Naive thymus-derived CD4-positive, alpha-beta T cell (primary cell): ENCODE data around the gene ZNF341. TPM values are rescaled to one million over a fixed set of nuclear protein-coding genes. Genes with fewer than 3 reads are reported as not detected.

Experiments
- ATAC-seq: fragments of 150-1000 bp; cut with Tn5 transposase; 2 replicates; pipeline ENCODE4 v1.10.0; 2021; ENCODE audit warnings: mild to moderate bottlenecking, moderate library complexity
- CTCF ChIA-PET: fragments of 350-600 bp; sonication (Branson Sonifier 250); formaldehyde crosslinking; loops from one replicate; lab custom pipeline; 2021; ENCODE audit warnings: antibody characterized with exemption; lab: Charles Lee
- POLR2A ChIA-PET: fragments of 350-600 bp; sonication (Branson Sonifier 250); formaldehyde crosslinking; loops from one replicate; lab custom pipeline; 2021; ENCODE audit warnings: antibody characterized with exemption, inconsistent platforms; lab: Charles Lee
- DNase-seq, 9 donors: peaks; one replicate each; pipeline versions ENCODE4 v3.0.0 to v3.0.0-alpha.2; 2020 to 2022; ENCODE audit warnings: mixed read lengths in 1 of 9
- H3K27ac ChIP-seq: one replicate; pipeline ENCODE4 v1.7.0; 2013; ENCODE audit warnings: mild to moderate bottlenecking, low read depth, low read length, moderate library complexity
- H3K27me3 ChIP-seq, 2 donors: one replicate each; pipeline ENCODE4 v1.7.0; 2013; ENCODE audit warnings: low read length in 2 of 2, mild to moderate bottlenecking in 2 of 2, moderate library complexity in 2 of 2; ENCODE audit not compliant: control insufficient read depth in 2 of 2, insufficient read depth in 2 of 2
- H3K36me3 ChIP-seq, 3 experiments: 1 replicate in 2 of 3; 2 replicates in 1 of 3; pipeline ENCODE4 v1.7.0; 2013; ENCODE audit warnings: low read length in 3 of 3, mild to moderate bottlenecking in 3 of 3, moderate library complexity in 1 of 3; ENCODE audit not compliant: insufficient read depth in 3 of 3, control insufficient read depth in 2 of 3
- H3K4me1 ChIP-seq, 2 donors: one replicate each; pipeline ENCODE4 v1.7.0; 2013; ENCODE audit warnings: low read length in 2 of 2, mild to moderate bottlenecking in 2 of 2, moderate library complexity in 1 of 2; ENCODE audit not compliant: control insufficient read depth in 2 of 2, insufficient read depth in 2 of 2
- H3K4me3 ChIP-seq: 2 replicates; pipeline ENCODE4 v1.7.0; 2013; ENCODE audit warnings: mild to moderate bottlenecking, low read length
- H3K9me3 ChIP-seq, 3 experiments: 1 replicate in 2 of 3; 2 replicates in 1 of 3; pipeline ENCODE4 v1.7.0; 2013; ENCODE audit warnings: low read length in 3 of 3; ENCODE audit not compliant: control insufficient read depth in 2 of 3
- H3K27ac Mint-ChIP-seq, 9 donors: one replicate each; pipeline ENCODE4 v1.8.0; 2020 to 2022; ENCODE audit warnings: mixed read lengths in 9 of 9, mild to moderate bottlenecking in 8 of 9, moderate library complexity in 5 of 9, inconsistent platforms in 2 of 9
- H3K27me3 Mint-ChIP-seq, 5 donors: one replicate each; pipeline ENCODE4 v1.8.0; 2021 to 2022; ENCODE audit warnings: mixed read lengths in 5 of 5, mild to moderate bottlenecking in 1 of 5
- H3K36me3 Mint-ChIP-seq, 5 donors: one replicate each; pipeline ENCODE4 v1.8.0; 2020 to 2022; ENCODE audit warnings: mixed read lengths in 5 of 5, mild to moderate bottlenecking in 3 of 5, inconsistent platforms in 1 of 5
- H3K4me1 Mint-ChIP-seq, 7 donors: one replicate each; pipeline ENCODE4 v1.8.0; 2020 to 2022; ENCODE audit warnings: mixed read lengths in 7 of 7, mild to moderate bottlenecking in 3 of 7, inconsistent platforms in 1 of 7
- H3K4me3 Mint-ChIP-seq, 10 donors: one replicate each; pipeline ENCODE4 v1.8.0; 2020 to 2022; ENCODE audit warnings: mild to moderate bottlenecking in 10 of 10, mixed read lengths in 10 of 10, moderate library complexity in 6 of 10, inconsistent platforms in 2 of 10
- H3K9me3 Mint-ChIP-seq, 11 donors: one replicate each; pipeline ENCODE4 v1.8.0; 2020 to 2022; ENCODE audit warnings: mixed read lengths in 11 of 11, mild to moderate bottlenecking in 4 of 11, inconsistent platforms in 1 of 11, moderate library complexity in 1 of 11
- intact Hi-C, 2 donors: fragments of 100-400 bp; cut with micrococcal nuclease; formaldehyde crosslinking; loops; one replicate each; pipeline ENCODE4 v1.15.1; 2023
- polyA plus RNA-seq, 2 donors: library from polyadenylated mRNA; unstranded; fragments of 300-500 nt; fragmentation: Illumina TruSeq; gene quantifications; one replicate each; pipeline ENCODE4 v1.2.3, GENCODE V29; 2021
- total RNA-seq, 6 experiments: library from RNA in 5 of 6; stranded (reverse) in 5 of 6; gene quantifications; 1 replicate in 5 of 6; 2 replicates in 1 of 6; pipeline ENCODE4 v1.2.3 and lab custom pipeline; 2021 to 2026

Gene ZNF341
- total and polyA plus RNA-seq, 7 experiments from 2014 or later = 1.5 to 6.1 (median 4.5) TPM

GRCh38 chr20:33816191-33816590, 84.4 kb downstream of the ZNF341 start:
- ChIA-PET CTCF (no interaction called here), POLR2A (interaction anchor here (0.6 kb wide), 1 partner anchor 17 kb away, joined by 4 read pairs; no protein-coding TSS in a partner anchor)
- Histone ChIP-seq H3K4me3 (no peak overlapping the region), H3K9me3 (no peaks in the 10 kb centered on the region), H3K36me3 (peaks cover 0 to 12% (median 4%) of the 10 kb centered on the region in 3 experiments), H3K27me3 (no peaks in the 10 kb centered on the region), H3K4me1 (peaks cover 22 to 28% of the 10 kb centered on the region in 2 donors), H3K27ac (no peak overlapping the region)
- ATAC-seq (no peak), DNase-seq (no peak)
- Mint-ChIP-seq H3K9me3 (no peaks in the 10 kb centered on the region), H3K36me3 (peaks cover 4 to 22% (median 13%) of the 10 kb centered on the region in 5 donors), H3K4me1 (peaks cover 63 to 86% (median 79%) of the 10 kb centered on the region in 7 donors), H3K4me3 (peak overlapping the region in 1 of 10 donors; percentile 43), H3K27ac (peak overlapping the region in 1 of 9 donors; percentile 65), H3K27me3 (no peaks in the 10 kb centered on the region)
- intact Hi-C loops = loop anchor here in 1 of 2 donors (10.0 kb wide), 2 partner anchors 151 to 1639 kb away; partner anchors contain the start of genes ACTL10, C20orf144 and CEP250

- H3K27ac Mint-ChIP-seq = peak overlapping the region in 1 of 9 donors; percentile 28
- Histone ChIP-seq H3K36me3 (peaks cover 0 to 6% (median 4%) of the 10 kb centered on the region in 3 experiments), H3K27me3 (no peaks in the 10 kb centered on the region), H3K4me1 (peaks cover 15 to 26% of the 10 kb centered on the region in 2 donors), H3K27ac (no peak overlapping the region), H3K4me3 (no peak overlapping the region), H3K9me3 (no peaks in the 10 kb centered on the region)
- DNase-seq (no peak), ATAC-seq (no peak)
- intact Hi-C loops = loop anchor here in 1 of 2 donors (10.0 kb wide), 2 partner anchors 153 to 1637 kb away; partner anchors contain the start of genes ACTL10, C20orf144 and CEP250
- peaks cover 57 to 87% (median 75%) of the 10 kb centered on the region in 7 donors for H3K4me1 Mint-ChIP-seq
- H3K27me3 Mint-ChIP-seq = no peaks in the 10 kb centered on the region
- peaks cover 4 to 16% (median 13%) of the 10 kb centered on the region in 5 donors for H3K36me3 Mint-ChIP-seq
- H3K9me3 Mint-ChIP-seq = no peaks in the 10 kb centered on the region
- POLR2A ChIA-PET = interaction anchor here (0.9 to 1.1 kb wide), 2 partner anchors 164 to 295 kb away, joined by 3 read pairs; no protein-coding TSS in a partner anchor
- CTCF ChIA-PET = no interaction called here
- peak overlapping the region in 1 of 10 donors; percentile 4 for H3K4me3 Mint-ChIP-seq
These were observed 85.6 kb downstream of the ZNF341 start for GRCh38 chr20:33817411-33817810.

- H3K4me1 ChIP-seq = peaks cover 10 to 11% of the 10 kb centered on the region in 2 donors
- H3K4me3 Mint-ChIP-seq = no peak overlapping the region
These were observed 87.7 kb downstream of the ZNF341 start for GRCh38 chr20:33819456-33819855.

GRCh38 chr20:33820362-33820761, 88.6 kb downstream of the ZNF341 start:
- Mint-ChIP-seq H3K36me3 (peaks cover under 1 to 12% (median 3%) of the 10 kb centered on the region in 5 donors), H3K4me3 (peak overlapping the region in 1 of 10 donors; percentile 2), H3K4me1 (peaks cover 45 to 77% (median 63%) of the 10 kb centered on the region in 7 donors), H3K27me3 (no peaks in the 10 kb centered on the region), H3K9me3 (no peaks in the 10 kb centered on the region), H3K27ac (peak overlapping the region in 1 of 9 donors; percentile 54)
- Histone ChIP-seq H3K4me1 (peaks cover 10 to 13% of the 10 kb centered on the region in 2 donors), H3K9me3 (no peaks in the 10 kb centered on the region), H3K27ac (no peak overlapping the region), H3K4me3 (no peak overlapping the region), H3K36me3 (peaks cover 0 to 5% (median 4%) of the 10 kb centered on the region in 3 experiments), H3K27me3 (no peaks in the 10 kb centered on the region)
- DNase-seq (no peak), ATAC-seq (no peak)
- CTCF ChIA-PET = interaction anchor here (1.0 to 2.0 kb wide), 2 partner anchors 9 to 16 kb away, joined by 3 to 6 read pairs; partner anchors contain the start of gene CHMP4B
- POLR2A ChIA-PET = interaction anchor here (1.4 kb wide), 1 partner anchor 9 kb away, joined by 3 read pairs; the partner anchor contains the start of gene CHMP4B
- intact Hi-C loops = no loop called here

More at GRCh38 chr20:33819456-33819855, 87.7 kb downstream of the ZNF341 start:
- intact Hi-C loops = loop anchor here in 1 of 2 donors (10.0 kb wide), 2 partner anchors 155 to 1635 kb away; partner anchors contain the start of genes ACTL10, C20orf144 and CEP250
- no peaks in the 10 kb centered on the region for H3K27me3 ChIP-seq
- ChIA-PET CTCF (interaction anchor here (0.9 to 2.0 kb wide), 2 partner anchors 8 to 250 kb away, joined by 4 to 6 read pairs; partner anchors contain the start of gene CHMP4B), POLR2A (no interaction called here)
- ATAC-seq (no peak), DNase-seq (no peak)
- Mint-ChIP-seq H3K36me3 (peaks cover 4 to 14% (median 5%) of the 10 kb centered on the region in 5 donors), H3K27ac (peak overlapping the region in 3 of 9 donors; percentile 1 to 46 (median 19)), H3K4me1 (peaks cover 43 to 77% (median 62%) of the 10 kb centered on the region in 7 donors), H3K9me3 (no peaks in the 10 kb centered on the region), H3K27me3 (no peaks in the 10 kb centered on the region)
- H3K27ac ChIP-seq = no peak overlapping the region
- H3K9me3 ChIP-seq = no peaks in the 10 kb centered on the region
- H3K36me3 ChIP-seq = peaks cover 0 to 6% (median 4%) of the 10 kb centered on the region in 3 experiments
- no peak overlapping the region for H3K4me3 ChIP-seq

GRCh38 chr20:33821270-33821836, 89.6 kb downstream of the ZNF341 start:
- Histone ChIP-seq H3K4me1 (peaks cover 10 to 20% of the 10 kb centered on the region in 2 donors), H3K27me3 (no peaks in the 10 kb centered on the region), H3K27ac (no peak overlapping the region), H3K36me3 (no peaks in the 10 kb centered on the region), H3K9me3 (no peaks in the 10 kb centered on the region), H3K4me3 (no peak overlapping the region)
- POLR2A ChIA-PET = interaction anchor here (1.4 kb wide), 1 partner anchor 10 kb away, joined by 3 read pairs; the partner anchor contains the start of gene CHMP4B
- H3K4me1 Mint-ChIP-seq = peaks cover 47 to 77% (median 63%) of the 10 kb centered on the region in 7 donors
- no peak overlapping the region for H3K4me3 Mint-ChIP-seq
- peaks cover 0 to 7% (median 3%) of the 10 kb centered on the region in 5 donors for H3K36me3 Mint-ChIP-seq
- no peaks in the 10 kb centered on the region for H3K27me3 Mint-ChIP-seq
- H3K9me3 Mint-ChIP-seq = no peaks in the 10 kb centered on the region
- H3K27ac Mint-ChIP-seq = no peak overlapping the region
- CTCF ChIA-PET = interaction anchor here (0.7 to 2.0 kb wide), 2 partner anchors 10 to 1039 kb away, joined by 3 to 6 read pairs; partner anchors contain the start of gene CHMP4B
- no peak for ATAC-seq
- intact Hi-C loops = no loop called here
- DNase-seq = no peak

GRCh38 chr20:33822423-33822822, 90.6 kb downstream of the ZNF341 start:
- H3K27me3 ChIP-seq = no peaks in the 10 kb centered on the region
- Mint-ChIP-seq H3K36me3 (peaks cover 0 to 7% (median 3%) of the 10 kb centered on the region in 5 donors), H3K4me1 (peaks cover 48 to 77% (median 63%) of the 10 kb centered on the region in 7 donors), H3K4me3 (no peak overlapping the region), H3K27me3 (no peaks in the 10 kb centered on the region), H3K27ac (no peak overlapping the region), H3K9me3 (no peaks in the 10 kb centered on the region)
- no peaks in the 10 kb centered on the region for H3K36me3 ChIP-seq
- intact Hi-C loops = no loop called here
- no peak overlapping the region for H3K27ac ChIP-seq
- no peak overlapping the region for H3K4me3 ChIP-seq
- ChIA-PET CTCF (interaction anchor here (0.7 to 1.2 kb wide), 2 partner anchors 12 to 1038 kb away, joined by 3 read pairs; no protein-coding TSS in a partner anchor), POLR2A (no interaction called here)
- no peaks in the 10 kb centered on the region for H3K9me3 ChIP-seq
- ATAC-seq (no peak), DNase-seq (no peak)
- H3K4me1 ChIP-seq = peaks cover 10 to 30% of the 10 kb centered on the region in 2 donors
